CD4-positive, alpha-beta T cell treated with Interleukin-12 subunit alpha and Interleukin-12 subunit beta, for 1 hour (primary cell): ENCODE measurements around the gene PARP11.

ENCODE experiments used
- DNase-seq: peaks from one replicate; pipeline ENCODE4 v3.0.0-alpha.2; 2020

PARP11 gene

GRCh38 chr12:3816266-3816665 is 56.9 kb downstream of the PARP11 start:
- no peak for DNase-seq

- DNase-seq = no peak
Measured at GRCh38 chr12:3815094-3815766, 58.0 kb downstream of the PARP11 start.

- no peak for DNase-seq
Measured at GRCh38 chr12:3810540-3810939, 62.7 kb downstream of the PARP11 start.

GRCh38 chr12:3810016-3810370 is 63.2 kb downstream of the PARP11 start:
- DNase-seq = no peak

GRCh38 chr12:3809357-3810015 is 63.7 kb downstream of the PARP11 start:
- no peak for DNase-seq

- no peak for DNase-seq
Measured at GRCh38 chr12:3805077-3805476, 68.1 kb downstream of the PARP11 start.

GRCh38 chr12:3803865-3804472 is 69.2 kb downstream of the PARP11 start:
- DNase-seq = peak; percentile 71

GRCh38 chr12:3802721-3803120 is 70.5 kb downstream of the PARP11 start:
- DNase-seq = no peak

GRCh38 chr12:3797531-3798048 is 75.6 kb downstream of the PARP11 start:
- DNase-seq = no peak

- no peak for DNase-seq
Measured at GRCh38 chr12:3795492-3796133, 77.6 kb downstream of the PARP11 start.

- DNase-seq = no peak
Measured at GRCh38 chr12:3795066-3795465, 78.1 kb downstream of the PARP11 start.

GRCh38 chr12:3792623-3793288 is 80.4 kb downstream of the PARP11 start:
- no peak for DNase-seq

- DNase-seq = no peak
Measured at GRCh38 chr12:3791256-3791874, 81.8 kb downstream of the PARP11 start.

- DNase-seq = no peak
Measured at GRCh38 chr12:3790642-3791041, 82.6 kb downstream of the PARP11 start.

GRCh38 chr12:3789838-3790237 is 83.4 kb downstream of the PARP11 start:
- no peak for DNase-seq

GRCh38 chr12:3777206-3777809 is 95.9 kb downstream of the PARP11 start:
- peak; percentile 54 for DNase-seq

GRCh38 chr12:3775385-3776035 is 97.7 kb downstream of the PARP11 start:
- DNase-seq = no peak

- DNase-seq = no peak
Measured at GRCh38 chr12:3772380-3772779, 100.8 kb downstream of the PARP11 start.

- DNase-seq = no peak
Measured at GRCh38 chr12:3771853-3772252, 101.3 kb downstream of the PARP11 start.

- DNase-seq = no peak
Measured at GRCh38 chr12:3770891-3771290, 102.3 kb downstream of the PARP11 start.

- DNase-seq = no peak
Measured at GRCh38 chr12:3768911-3769447, 104.2 kb downstream of the PARP11 start.
